ENCODE measurements around the gene PKN3.

Gene PKN3

GRCh38 chr9:128685636-128686489 is 16.4 kb upstream of the PKN3 start:
- Histone ChIP-seq H3K9me3 (ENCODE audit: severe bottlenecking) (no peaks in the 10 kb centered on the region), H3K4me3 (ENCODE audit: severe bottlenecking) (peak overlapping the region; percentile 48), H3K4me1 (ENCODE audit: insufficient read depth, poor library complexity, severe bottlenecking) (peaks cover 22% of the 10 kb centered on the region), H3K27me3 (ENCODE audit: insufficient read depth, poor library complexity, severe bottlenecking) (no peaks in the 10 kb centered on the region), H3K36me3 (ENCODE audit: low read depth) (peaks cover 19% of the 10 kb centered on the region), H3K27ac (ENCODE audit: poor library complexity, severe bottlenecking) (peak overlapping the region; percentile 92)
- DNase-seq (ENCODE audit: low spot score) = no peak
- ATAC-seq (ENCODE audit: low read depth) = no peak
- TF ChIP-seq, protein P1, sequence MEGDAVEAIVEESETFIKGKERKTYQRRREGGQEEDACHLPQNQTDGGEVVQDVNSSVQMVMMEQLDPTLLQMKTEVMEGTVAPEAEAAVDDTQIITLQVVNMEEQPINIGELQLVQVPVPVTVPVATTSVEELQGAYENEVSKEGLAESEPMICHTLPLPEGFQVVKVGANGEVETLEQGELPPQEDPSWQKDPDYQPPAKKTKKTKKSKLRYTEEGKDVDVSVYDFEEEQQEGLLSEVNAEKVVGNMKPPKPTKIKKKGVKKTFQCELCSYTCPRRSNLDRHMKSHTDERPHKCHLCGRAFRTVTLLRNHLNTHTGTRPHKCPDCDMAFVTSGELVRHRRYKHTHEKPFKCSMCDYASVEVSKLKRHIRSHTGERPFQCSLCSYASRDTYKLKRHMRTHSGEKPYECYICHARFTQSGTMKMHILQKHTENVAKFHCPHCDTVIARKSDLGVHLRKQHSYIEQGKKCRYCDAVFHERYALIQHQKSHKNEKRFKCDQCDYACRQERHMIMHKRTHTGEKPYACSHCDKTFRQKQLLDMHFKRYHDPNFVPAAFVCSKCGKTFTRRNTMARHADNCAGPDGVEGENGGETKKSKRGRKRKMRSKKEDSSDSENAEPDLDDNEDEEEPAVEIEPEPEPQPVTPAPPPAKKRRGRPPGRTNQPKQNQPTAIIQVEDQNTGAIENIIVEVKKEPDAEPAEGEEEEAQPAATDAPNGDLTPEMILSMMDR (IDR thresholded peaks at IDR 0.05; ENCODE audit: poor library complexity, severe bottlenecking) = no peak

DNA sequence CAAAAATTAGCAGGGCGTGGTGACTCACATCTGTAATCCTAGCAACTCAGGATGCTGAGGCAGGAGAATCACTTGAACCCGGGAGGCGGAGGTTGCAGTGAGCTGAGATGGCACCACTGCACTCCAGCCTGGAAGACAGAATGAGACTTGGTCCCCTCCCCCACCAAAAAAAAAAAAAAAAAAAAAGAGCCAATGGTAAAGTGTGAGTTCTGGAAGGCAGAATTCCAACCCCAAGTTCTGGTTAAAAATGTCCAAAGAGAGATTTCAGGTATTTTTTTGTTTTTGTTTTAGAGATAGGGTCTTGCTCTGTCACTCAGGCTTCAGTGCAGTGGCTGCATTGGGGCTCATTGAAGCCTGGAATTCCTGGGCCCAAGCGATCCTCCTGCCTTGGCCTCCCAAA is 14.8 kb upstream of the PKN3 start:
- Histone ChIP-seq H3K4me3 (ENCODE audit: severe bottlenecking) (no peak overlapping the region), H3K4me1 (ENCODE audit: insufficient read depth, poor library complexity, severe bottlenecking) (peaks cover 28% of the 10 kb centered on the region), H3K27ac (ENCODE audit: poor library complexity, severe bottlenecking) (peak overlapping the region; percentile 92), H3K9me3 (ENCODE audit: severe bottlenecking) (no peaks in the 10 kb centered on the region), H3K36me3 (ENCODE audit: low read depth) (peaks cover 23% of the 10 kb centered on the region), H3K27me3 (ENCODE audit: insufficient read depth, poor library complexity, severe bottlenecking) (no peaks in the 10 kb centered on the region)
- TF ChIP-seq, protein P1 (IDR thresholded peaks at IDR 0.05; ENCODE audit: poor library complexity, severe bottlenecking) = no peak
- DNase-seq (ENCODE audit: low spot score) (no peak), ATAC-seq (ENCODE audit: low read depth) (no peak)

DNA sequence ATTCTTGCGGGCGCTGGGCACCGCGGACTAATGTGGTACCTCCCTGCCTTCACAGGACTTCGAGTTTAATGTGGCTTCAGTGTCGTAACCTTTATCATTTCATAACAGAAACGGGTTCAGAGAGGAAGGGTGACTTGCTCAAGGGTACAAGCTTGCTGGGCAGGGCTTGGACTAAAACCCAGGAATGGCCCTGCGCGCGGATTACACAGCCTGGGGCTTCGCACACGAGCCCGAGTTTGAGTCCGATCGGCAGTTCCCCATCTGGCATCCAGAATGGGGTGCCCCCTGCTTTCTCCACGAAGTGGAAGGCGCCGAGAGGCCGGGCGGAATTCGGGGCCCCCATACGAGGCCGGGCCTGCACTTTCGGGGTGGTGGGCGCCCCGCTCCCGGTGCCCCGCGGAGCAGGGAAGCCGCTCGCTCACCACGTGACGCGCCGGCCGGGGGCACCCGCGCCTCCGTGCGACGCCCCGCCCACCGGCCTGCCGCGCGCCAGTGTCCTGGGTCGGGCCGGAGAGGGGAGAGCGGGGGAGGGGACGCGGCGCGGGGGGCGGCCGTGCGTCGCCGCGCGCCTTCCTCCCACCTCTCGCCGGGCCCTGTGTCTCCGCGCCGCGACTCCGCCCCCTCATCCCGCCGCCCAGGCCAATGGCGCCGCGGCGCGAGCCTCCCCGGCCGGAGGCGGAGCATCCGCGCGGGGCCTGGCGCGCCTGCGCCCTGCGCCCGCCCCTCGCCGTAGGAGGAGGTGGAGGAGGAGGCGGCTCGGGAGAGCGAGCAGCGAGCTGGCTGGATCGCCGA is 13.6 kb upstream of the PKN3 start, which contains the start of gene SET:
Gene SET, plus strand, starts transcription at position 722 of the 792 bp plus-strand sequence. CDS start 361 bp downstream, outside the sequence.
- Histone ChIP-seq H3K27ac (ENCODE audit: poor library complexity, severe bottlenecking) (peak within 1 kb of the TSS; percentile 92), H3K27me3 (ENCODE audit: insufficient read depth, poor library complexity, severe bottlenecking) (no peaks in the 10 kb centered on the region), H3K9me3 (ENCODE audit: severe bottlenecking) (no peaks in the 10 kb centered on the region), H3K4me3 (ENCODE audit: severe bottlenecking) (peak within 1 kb of the TSS; percentile 93), H3K4me1 (ENCODE audit: insufficient read depth, poor library complexity, severe bottlenecking) (peaks cover 21% of the 10 kb centered on the region), H3K36me3 (ENCODE audit: low read depth) (peaks cover 36% of the 10 kb centered on the region)
- DNase-seq (ENCODE audit: low spot score) (peak; percentile 91), ATAC-seq (ENCODE audit: low read depth) (peak; percentile 55)
- TF ChIP-seq, protein P1 (IDR thresholded peaks at IDR 0.05; ENCODE audit: poor library complexity, severe bottlenecking) = no peak

GRCh38 chr9:128689293-128689774 is 13.0 kb upstream of the PKN3 start:
- Histone ChIP-seq H3K36me3 (ENCODE audit: low read depth) (peaks cover 42% of the 10 kb centered on the region), H3K4me1 (ENCODE audit: insufficient read depth, poor library complexity, severe bottlenecking) (peaks cover 21% of the 10 kb centered on the region), H3K27ac (ENCODE audit: poor library complexity, severe bottlenecking) (peak overlapping the region; percentile 92), H3K27me3 (ENCODE audit: insufficient read depth, poor library complexity, severe bottlenecking) (no peaks in the 10 kb centered on the region), H3K4me3 (ENCODE audit: severe bottlenecking) (peak overlapping the region; percentile 93), H3K9me3 (ENCODE audit: severe bottlenecking) (no peaks in the 10 kb centered on the region)
- DNase-seq (ENCODE audit: low spot score) (no peak), ATAC-seq (ENCODE audit: low read depth) (no peak)
- TF ChIP-seq, protein P1 (IDR thresholded peaks at IDR 0.05; ENCODE audit: poor library complexity, severe bottlenecking) = no peak
